ENCODE data around the gene CCL2. TPM values are rescaled to one million over a fixed set of nuclear protein-coding genes. Genes with fewer than 3 reads are reported as not detected.
A peak's percentile ranks its signal among the peaks of the same experiment; 100 is the strongest.

CCL2 gene
- polyA plus RNA-seq, 12 donors, result 46.4 to 87.6 (median 66.0) TPM; not detected in 1

DNA sequence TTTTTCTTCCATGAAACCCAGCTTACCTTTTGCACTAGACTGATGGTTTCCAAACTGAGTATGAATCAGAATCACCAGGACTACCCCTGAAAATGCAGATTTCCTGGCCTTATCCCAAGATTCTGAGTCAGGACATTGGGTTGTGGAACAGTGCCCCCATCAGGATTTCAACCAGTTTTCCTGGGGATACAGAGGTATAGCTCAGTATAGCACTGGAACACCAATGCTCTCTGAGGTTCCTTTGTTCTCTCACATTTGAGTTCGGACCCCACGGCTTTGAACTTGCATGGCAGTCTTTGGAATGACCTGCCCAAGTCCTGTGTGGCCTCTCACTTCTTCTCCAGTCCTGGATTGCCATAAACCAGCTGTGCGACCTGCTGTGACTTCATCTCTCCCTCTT is 51.4 kb downstream of the CCL2 start:
- peak; percentile 47 for DNase-seq

Other genes with a start within 250 kb of the CCL2 start
- not detected for gene CCL7, start 14.9 kb downstream of the CCL2 start, polyA plus RNA-seq (ENCODE audit: insufficient read length in 12 of 12)
- gene CCL11, start 30.5 kb downstream of the CCL2 start, polyA plus RNA-seq (ENCODE audit: insufficient read length in 12 of 12), result under 1 TPM in 3 of 12 donors, not detected in 9; 0.17 to 0.22 (median 0.21) TPM
- gene CCL8, start 64.2 kb downstream of the CCL2 start, polyA plus RNA-seq (ENCODE audit: insufficient read length in 12 of 12), result 1 to 10 TPM in 4 of 12 donors, under 1 TPM in 6, not detected in 2; 0.44 to 1.3 (median 0.92) TPM
- 1 to 10 TPM in 5 of 12 donors, under 1 TPM in 5, not detected in 2; 0.28 to 3.8 (median 1.0) TPM for gene CCL13, start 101.2 kb downstream of the CCL2 start, polyA plus RNA-seq (ENCODE audit: insufficient read length in 12 of 12)
- gene CCL1, start 107.9 kb downstream of the CCL2 start, polyA plus RNA-seq (ENCODE audit: insufficient read length in 12 of 12), result not detected

All from muscle of arm (tissue), 12 donors.